Naive thymus-derived CD8-positive, alpha-beta T cell (primary cell): Measurements from ENCODE around the gene CSRNP3. TPM values are rescaled to one million over a fixed set of nuclear protein-coding genes. Genes with fewer than 3 reads are reported as not detected.
"Not testable (repeated sequence)": the region's sequence is repeated elsewhere in the genome, so short reads cannot be mapped to it uniquely, and the experiment has no call there.

Experiments used
- ATAC-seq, 2 donors: fragments of 150-1000 bp; cut with Tn5 transposase in 1 of 2; sonication (Bioruptor Pico), chemical (Tn5 transposase) in 1 of 2; 1 replicate in 1 of 2; 2 replicates in 1 of 2; pipeline ENCODE4 v1.10.0; 2021; ENCODE audit warnings: mild to moderate bottlenecking in 2 of 2, moderate library complexity in 2 of 2
- POLR2A ChIA-PET: fragments of 350-600 bp; sonication (Branson Sonifier 250); formaldehyde crosslinking; loops from one replicate; lab custom pipeline; 2021; ENCODE audit warnings: antibody characterized with exemption; lab: Charles Lee
- DNase-seq, 10 donors: peaks; one replicate each; pipeline versions ENCODE4 v3.0.0 to v3.0.0-alpha.2; 2020 to 2022
- H3K27ac Mint-ChIP-seq, 10 donors: one replicate each; pipeline ENCODE4 v1.8.0; 2020 to 2022; ENCODE audit warnings: mild to moderate bottlenecking in 10 of 10, mixed read lengths in 10 of 10, moderate library complexity in 4 of 10, inconsistent platforms in 1 of 10
- H3K27me3 Mint-ChIP-seq, 5 donors: one replicate each; pipeline ENCODE4 v1.8.0; 2021 to 2022; ENCODE audit warnings: mixed read lengths in 5 of 5
- H3K36me3 Mint-ChIP-seq, 3 donors: one replicate each; pipeline ENCODE4 v1.8.0; 2020 to 2022; ENCODE audit warnings: mixed read lengths in 3 of 3, mild to moderate bottlenecking in 2 of 3, inconsistent platforms in 1 of 3
- H3K4me1 Mint-ChIP-seq, 4 donors: one replicate each; pipeline ENCODE4 v1.8.0; 2021 to 2022; ENCODE audit warnings: mixed read lengths in 4 of 4
- H3K4me3 Mint-ChIP-seq, 10 donors: one replicate each; pipeline ENCODE4 v1.8.0; 2020 to 2022; ENCODE audit warnings: mild to moderate bottlenecking in 10 of 10, mixed read lengths in 10 of 10, moderate library complexity in 6 of 10, inconsistent platforms in 1 of 10
- H3K9me3 Mint-ChIP-seq, 9 donors: one replicate each; pipeline ENCODE4 v1.8.0; 2020 to 2022; ENCODE audit warnings: mixed read lengths in 9 of 9, mild to moderate bottlenecking in 3 of 9, inconsistent platforms in 1 of 9, moderate library complexity in 1 of 9
- polyA plus RNA-seq, 3 donors: library from polyadenylated mRNA; unstranded; fragments of 300-500 nt; fragmentation: Illumina TruSeq; gene quantifications; one replicate each; pipeline ENCODE4 v1.2.3, GENCODE V29; 2021
- total RNA-seq, 8 experiments: library from RNA in 2 of 8; stranded (reverse) in 2 of 8; gene quantifications; one replicate each; pipeline ENCODE4 v1.2.3 and lab custom pipeline; 2021 to 2026

CSRNP3 gene
- total and polyA plus RNA-seq, 5 experiments from 2014 or later = not detected

DNA sequence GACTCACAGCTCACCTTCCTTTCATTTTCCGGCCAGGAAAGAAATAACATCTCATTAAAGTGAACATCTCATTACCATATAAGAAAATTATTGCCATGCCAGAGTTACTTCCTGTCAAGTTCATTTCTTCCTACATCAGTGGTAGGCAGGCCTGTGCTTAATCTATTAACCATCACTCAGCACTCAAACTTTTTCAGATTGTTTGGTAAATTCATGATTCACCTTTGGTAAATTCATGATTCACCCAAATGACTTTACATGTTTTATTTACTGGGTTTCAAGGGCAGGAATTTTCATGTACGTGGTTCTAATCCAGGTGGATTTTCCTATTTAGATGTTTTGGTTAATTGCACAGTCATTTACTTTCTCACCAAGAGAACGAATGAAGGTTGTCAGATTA, 116.5 kb downstream of the CSRNP3 start:
- no peak for ATAC-seq
- Mint-ChIP-seq H3K4me1 (peaks cover 0 to 5% (median 0%) of the 10 kb centered on the region in 4 donors), H3K9me3 (peaks cover 0 to 5% (median 2%) of the 10 kb centered on the region in 9 donors), H3K4me3 (no peak overlapping the region), H3K27ac (no peak overlapping the region), H3K36me3 (no peaks in the 10 kb centered on the region), H3K27me3 (peaks cover 1 to 11% (median 3%) of the 10 kb centered on the region in 5 donors)
- no peak for DNase-seq
- POLR2A ChIA-PET = no interaction called here

DNA sequence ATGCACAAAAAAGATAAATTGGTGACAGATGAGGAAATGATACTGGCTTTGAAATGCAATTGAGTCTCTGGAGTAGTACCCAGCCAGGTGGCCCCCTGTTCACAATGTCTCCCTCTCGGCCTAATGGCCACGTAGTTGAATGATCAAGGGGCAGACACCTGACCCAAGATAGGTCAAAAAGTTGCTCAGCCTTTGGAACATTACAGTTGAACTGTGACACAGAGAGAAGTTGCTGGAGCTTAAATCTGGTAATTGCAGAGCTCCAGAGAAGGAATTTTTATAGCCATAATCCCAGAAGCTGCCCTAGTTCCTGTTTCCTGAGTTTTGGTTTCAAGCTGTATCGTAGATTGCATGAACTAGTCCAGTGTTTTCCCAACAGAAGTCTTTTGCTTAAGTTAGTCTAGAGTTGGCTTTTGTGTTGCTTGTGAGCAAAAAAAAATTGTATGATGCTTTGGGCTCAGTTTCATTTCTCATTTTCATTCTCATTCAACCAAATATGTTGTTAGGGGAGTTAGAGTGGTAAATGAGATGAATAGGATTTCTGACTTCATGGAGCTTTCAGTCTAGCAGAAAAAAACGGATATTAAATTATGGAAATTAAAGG, 117.9 kb downstream of the CSRNP3 start:
- POLR2A ChIA-PET = no interaction called here
- ATAC-seq (no peak), DNase-seq (no peak)
- no peaks in the 10 kb centered on the region for H3K36me3 Mint-ChIP-seq
- peaks cover 3 to 11% (median 5%) of the 10 kb centered on the region in 5 donors for H3K27me3 Mint-ChIP-seq
- H3K4me3 Mint-ChIP-seq = no peak overlapping the region
- H3K4me1 Mint-ChIP-seq = peaks cover 0 to 5% (median 0%) of the 10 kb centered on the region in 4 donors
- H3K27ac Mint-ChIP-seq = no peak overlapping the region
- H3K9me3 Mint-ChIP-seq = peaks cover 0 to 9% (median 4%) of the 10 kb centered on the region in 9 donors

DNA sequence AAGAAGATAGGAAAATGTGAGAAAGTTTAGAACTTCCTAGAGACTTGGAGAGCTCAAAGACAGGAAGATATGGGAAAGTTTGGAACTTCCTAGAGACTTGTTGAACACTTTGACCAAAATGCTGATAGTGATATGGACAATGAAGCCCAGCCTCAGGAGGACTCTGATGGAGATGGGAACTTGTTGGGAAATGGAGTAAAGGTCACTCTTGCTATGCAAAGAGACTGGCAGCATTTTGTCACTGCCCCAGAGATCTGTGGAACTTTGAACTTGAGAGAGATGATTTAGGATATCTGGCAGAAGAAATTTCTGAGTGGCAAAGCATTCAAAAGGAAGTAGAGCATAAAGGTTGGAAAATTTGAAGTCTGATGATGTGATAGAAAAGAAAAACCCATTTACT, 121.5 kb downstream of the CSRNP3 start:
- H3K27ac Mint-ChIP-seq, H3K36me3 Mint-ChIP-seq, ATAC-seq, POLR2A ChIA-PET, H3K9me3 Mint-ChIP-seq, DNase-seq, H3K4me3 Mint-ChIP-seq, H3K27me3 Mint-ChIP-seq, H3K4me1 Mint-ChIP-seq: not testable (repeated sequence)

DNA sequence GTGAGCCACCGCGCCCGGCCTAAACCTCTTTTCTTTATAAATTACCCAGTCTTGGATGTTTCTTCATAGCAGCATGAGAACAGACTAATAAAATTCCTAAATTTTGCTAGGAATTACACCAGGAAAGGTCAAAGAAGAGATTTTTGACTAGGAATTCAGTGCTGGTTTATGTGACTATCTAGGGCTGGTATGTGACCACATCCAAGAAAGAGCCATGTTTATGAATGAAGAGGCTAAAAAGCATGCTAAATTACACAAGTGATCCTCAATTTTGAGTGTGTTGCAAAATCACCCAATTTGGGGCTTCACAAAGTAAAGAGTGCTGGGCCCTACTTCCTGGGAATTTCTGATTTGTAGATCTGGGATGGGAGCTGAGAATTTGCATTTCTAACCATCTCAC, 123.6 kb downstream of the CSRNP3 start:
- no peak overlapping the region for H3K27ac Mint-ChIP-seq
- peaks cover 0 to 7% (median 3%) of the 10 kb centered on the region in 5 donors for H3K27me3 Mint-ChIP-seq
- DNase-seq (no peak), ATAC-seq (no peak)
- POLR2A ChIA-PET = no interaction called here
- no peak overlapping the region for H3K4me3 Mint-ChIP-seq
- H3K36me3 Mint-ChIP-seq = no peaks in the 10 kb centered on the region
- peaks cover 0 to 4% (median 2%) of the 10 kb centered on the region in 4 donors for H3K4me1 Mint-ChIP-seq
- peaks cover 0 to 9% (median 4%) of the 10 kb centered on the region in 9 donors for H3K9me3 Mint-ChIP-seq

DNA sequence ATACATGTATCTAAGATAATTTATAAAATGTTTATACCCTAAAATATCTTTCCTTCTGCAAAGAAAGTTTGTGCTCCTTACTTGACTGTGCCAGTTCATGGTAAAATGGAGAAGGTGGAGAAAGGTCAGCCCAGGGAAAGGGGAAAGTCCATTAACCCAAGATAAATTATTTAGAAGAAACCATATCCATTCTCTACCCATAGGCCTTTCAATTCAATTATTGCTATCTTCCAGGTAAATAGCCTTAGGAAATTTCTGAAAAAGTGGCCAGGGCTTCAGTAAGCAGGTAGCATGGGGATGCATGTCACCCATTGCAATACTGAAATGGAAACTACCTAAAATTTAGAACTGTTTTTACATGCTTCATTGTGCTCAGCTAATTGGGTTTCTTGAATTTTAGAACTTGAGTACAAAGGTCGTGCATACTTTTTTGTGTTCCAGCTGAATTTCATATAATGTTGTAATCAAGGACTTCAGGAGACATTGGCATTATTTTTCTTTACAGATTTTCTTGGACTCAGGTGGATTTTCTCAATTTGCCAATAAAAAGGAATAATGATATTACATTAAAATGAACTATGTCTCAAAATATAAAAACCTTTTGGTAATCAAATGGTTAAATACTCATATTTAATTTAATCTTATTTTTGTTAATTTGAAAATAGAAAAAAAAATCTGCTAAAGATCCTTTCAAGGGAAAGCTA, 124.9 kb downstream of the CSRNP3 start:
- Mint-ChIP-seq H3K36me3 (no peaks in the 10 kb centered on the region), H3K9me3 (peaks cover 0 to 9% (median 4%) of the 10 kb centered on the region in 9 donors), H3K4me1 (peaks cover 0 to 4% (median 2%) of the 10 kb centered on the region in 4 donors), H3K27me3 (peaks cover 0 to 7% (median 3%) of the 10 kb centered on the region in 5 donors), H3K27ac (peak overlapping the region in 1 of 10 donors; percentile 60), H3K4me3 (peak overlapping the region in 1 of 10 donors; percentile 51)
- DNase-seq (no peak), ATAC-seq (no peak)
- POLR2A ChIA-PET = no interaction called here

DNA sequence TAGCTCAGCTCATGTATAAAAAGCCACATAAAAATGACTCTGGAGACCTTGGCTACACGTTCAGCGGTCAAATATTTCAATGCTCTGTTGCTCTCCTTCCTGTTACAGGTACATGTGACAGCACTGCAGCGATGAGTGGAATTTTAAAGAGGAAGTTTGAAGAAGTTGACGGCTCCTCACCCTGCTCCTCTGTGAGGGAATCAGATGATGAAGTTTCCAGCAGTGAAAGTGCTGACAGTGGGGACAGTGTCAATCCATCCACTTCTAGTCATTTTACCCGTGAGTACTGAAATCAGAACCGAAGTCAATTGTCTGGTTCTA, 125.4 kb downstream of the CSRNP3 start:
- peaks cover 0 to 4% (median 2%) of the 10 kb centered on the region in 4 donors for H3K4me1 Mint-ChIP-seq
- no peaks in the 10 kb centered on the region for H3K36me3 Mint-ChIP-seq
- no peak overlapping the region for H3K4me3 Mint-ChIP-seq
- peak overlapping the region in 1 of 10 donors; percentile 60 for H3K27ac Mint-ChIP-seq
- H3K9me3 Mint-ChIP-seq = peaks cover 0 to 9% (median 4%) of the 10 kb centered on the region in 9 donors
- DNase-seq (peak in 1 of 10 donors; percentile 11), ATAC-seq (no peak)
- peaks cover 0 to 7% (median 3%) of the 10 kb centered on the region in 5 donors for H3K27me3 Mint-ChIP-seq
- POLR2A ChIA-PET = no interaction called here

DNA sequence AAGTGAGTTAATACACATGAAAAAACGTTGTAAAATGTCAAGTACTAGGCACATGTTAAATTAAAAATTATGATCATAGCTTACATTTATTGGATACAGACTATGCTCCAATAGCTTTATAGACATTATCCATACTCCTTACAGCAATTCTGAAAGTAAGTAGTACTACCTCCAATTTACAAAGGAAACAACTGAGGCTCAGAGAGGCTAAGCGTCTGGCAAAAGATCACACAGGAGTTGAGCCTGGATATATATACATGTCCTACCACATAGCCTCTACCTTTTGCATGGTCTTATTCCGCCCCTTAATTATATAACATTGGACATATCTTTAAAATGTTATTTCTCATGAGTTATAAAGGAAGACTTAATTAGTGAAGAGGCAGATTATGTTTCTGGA, 127.3 kb downstream of the CSRNP3 start:
- no peak for ATAC-seq
- H3K4me3 Mint-ChIP-seq = no peak overlapping the region
- H3K4me1 Mint-ChIP-seq = peaks cover 0 to 4% (median 2%) of the 10 kb centered on the region in 4 donors
- POLR2A ChIA-PET = no interaction called here
- no peaks in the 10 kb centered on the region for H3K36me3 Mint-ChIP-seq
- no peak for DNase-seq
- H3K27me3 Mint-ChIP-seq = peaks cover 0 to 3% (median 0%) of the 10 kb centered on the region in 5 donors
- no peak overlapping the region for H3K27ac Mint-ChIP-seq
- peaks cover 0 to 2% (median 0%) of the 10 kb centered on the region in 9 donors for H3K9me3 Mint-ChIP-seq

DNA sequence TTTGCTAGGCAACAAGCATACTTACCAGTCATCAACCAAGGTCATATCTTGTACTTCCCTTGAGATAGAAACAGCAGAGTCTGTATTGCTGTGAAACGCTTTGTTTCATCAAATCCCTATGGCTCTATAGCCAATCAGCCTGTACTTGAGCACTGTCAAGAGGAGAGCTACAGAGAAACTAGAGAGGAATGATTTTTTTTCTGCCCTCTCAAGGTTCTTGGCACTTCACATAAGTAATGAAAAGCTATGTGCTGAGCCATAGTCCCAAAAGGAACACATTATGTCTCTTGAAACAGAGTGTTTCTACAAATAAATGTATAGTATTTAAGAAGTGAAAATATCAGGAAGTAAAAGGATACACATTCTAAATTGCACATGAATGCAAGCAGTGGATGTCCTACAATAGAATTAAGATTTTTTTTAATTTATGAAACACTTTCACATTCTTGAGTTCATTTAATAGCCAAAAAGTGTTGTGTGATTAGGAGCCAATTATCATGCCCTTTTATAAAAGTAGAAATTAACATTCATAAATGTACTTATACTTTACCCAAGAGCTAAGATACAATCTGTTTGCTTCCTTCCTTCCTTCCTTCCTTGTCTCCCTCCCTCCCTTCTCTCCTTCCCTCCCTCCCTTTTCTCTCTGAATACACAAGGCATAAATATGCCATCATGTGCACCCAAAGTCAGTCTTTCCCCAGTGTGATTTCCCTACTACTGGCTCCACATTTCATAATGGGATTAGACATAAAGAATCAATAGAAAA, 131.8 kb downstream of the CSRNP3 start:
- H3K4me3 Mint-ChIP-seq = no peak overlapping the region
- no peak for DNase-seq
- ATAC-seq = no peak
- no peaks in the 10 kb centered on the region for H3K9me3 Mint-ChIP-seq
- H3K4me1 Mint-ChIP-seq = no peaks in the 10 kb centered on the region
- no peaks in the 10 kb centered on the region for H3K36me3 Mint-ChIP-seq
- peaks cover 2 to 11% (median 8%) of the 10 kb centered on the region in 5 donors for H3K27me3 Mint-ChIP-seq
- POLR2A ChIA-PET = no interaction called here
- H3K27ac Mint-ChIP-seq = no peak overlapping the region

DNA sequence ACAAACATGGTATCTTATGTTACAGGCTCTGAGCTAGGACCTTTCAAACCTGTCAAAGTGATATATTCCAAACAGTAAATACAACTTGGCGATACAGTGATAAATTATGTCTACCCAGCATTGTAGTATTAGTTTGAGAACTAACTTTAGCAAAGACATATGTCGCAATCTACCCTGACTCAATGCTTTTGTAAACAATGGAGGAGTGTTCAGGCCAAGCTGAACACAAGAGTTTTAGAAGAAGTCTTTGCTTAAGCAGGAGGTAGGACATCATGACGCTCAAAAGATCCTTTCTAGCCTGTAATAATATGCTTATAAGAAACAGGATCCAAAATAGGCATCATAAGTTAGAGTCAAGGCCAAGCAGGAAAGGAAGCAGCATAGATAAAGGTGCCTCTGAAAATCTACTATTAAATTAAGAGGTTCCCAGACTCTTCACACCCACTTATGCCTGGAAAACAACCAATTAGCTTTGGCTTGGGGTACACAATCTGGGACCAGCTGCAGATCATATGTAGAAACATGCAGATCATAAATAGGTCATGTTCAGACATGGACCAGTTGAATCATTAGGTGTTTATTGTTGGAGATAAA, 132.5 kb downstream of the CSRNP3 start:
- Mint-ChIP-seq H3K4me1 (no peaks in the 10 kb centered on the region), H3K9me3 (no peaks in the 10 kb centered on the region), H3K27ac (no peak overlapping the region), H3K36me3 (no peaks in the 10 kb centered on the region), H3K4me3 (no peak overlapping the region), H3K27me3 (peaks cover 2 to 11% (median 8%) of the 10 kb centered on the region in 5 donors)
- DNase-seq (no peak), ATAC-seq (no peak)
- POLR2A ChIA-PET = no interaction called here

DNA sequence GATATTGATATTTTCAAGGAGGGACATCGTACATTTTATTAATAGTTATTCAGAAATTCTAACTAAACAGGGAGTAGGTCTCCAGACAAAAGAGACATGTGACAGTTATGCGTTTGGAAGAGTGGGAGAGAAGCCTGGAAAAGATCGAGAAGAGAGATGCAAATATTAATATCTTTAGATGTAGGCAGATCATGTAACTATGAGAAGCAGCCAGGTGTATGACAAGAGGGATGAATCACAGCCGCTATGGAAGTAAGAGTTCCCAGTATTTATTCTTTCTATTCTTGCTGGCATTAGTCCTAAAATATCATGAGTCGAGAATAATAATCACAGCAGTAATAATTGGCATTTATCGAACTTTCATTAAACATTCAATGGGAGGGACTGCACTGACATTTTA, 140.2 kb downstream of the CSRNP3 start:
- Mint-ChIP-seq H3K4me3 (no peak overlapping the region), H3K27ac (no peak overlapping the region), H3K36me3 (no peaks in the 10 kb centered on the region), H3K27me3 (peaks cover 4 to 9% (median 4%) of the 10 kb centered on the region in 5 donors), H3K4me1 (peaks cover 1 to 10% (median 6%) of the 10 kb centered on the region in 4 donors), H3K9me3 (no peaks in the 10 kb centered on the region)
- DNase-seq (no peak), ATAC-seq (no peak)
- POLR2A ChIA-PET = no interaction called here

DNA sequence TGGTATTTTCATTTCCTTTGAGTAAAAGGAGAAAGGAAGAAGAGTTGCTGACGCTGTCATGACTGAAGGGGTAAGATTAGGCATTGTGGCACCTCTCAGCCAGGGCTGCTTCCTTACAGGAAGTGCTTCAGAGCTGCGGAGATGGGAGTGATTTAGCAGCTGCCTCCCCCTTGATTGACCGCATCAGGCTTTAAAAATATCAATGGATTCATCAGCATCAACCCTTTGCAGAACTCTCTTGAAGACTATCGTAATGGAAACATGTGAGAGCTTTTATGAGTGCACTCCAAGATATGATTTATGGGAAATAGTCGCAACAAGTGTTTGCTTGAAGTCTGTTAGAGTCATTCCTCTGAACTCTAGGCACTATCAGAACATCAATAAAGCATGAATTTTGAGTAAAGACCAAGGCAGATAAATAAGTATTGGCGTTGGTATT, 141.1 kb downstream of the CSRNP3 start:
- DNase-seq (no peak), ATAC-seq (peak in 1 of 2 donors; percentile 35)
- Mint-ChIP-seq H3K36me3 (no peaks in the 10 kb centered on the region), H3K27me3 (peaks cover 0 to 4% (median 0%) of the 10 kb centered on the region in 5 donors), H3K9me3 (peaks cover 0 to 3% (median 0%) of the 10 kb centered on the region in 9 donors), H3K27ac (no peak overlapping the region), H3K4me3 (no peak overlapping the region), H3K4me1 (peaks cover 1 to 10% (median 6%) of the 10 kb centered on the region in 4 donors)
- POLR2A ChIA-PET = no interaction called here

DNA sequence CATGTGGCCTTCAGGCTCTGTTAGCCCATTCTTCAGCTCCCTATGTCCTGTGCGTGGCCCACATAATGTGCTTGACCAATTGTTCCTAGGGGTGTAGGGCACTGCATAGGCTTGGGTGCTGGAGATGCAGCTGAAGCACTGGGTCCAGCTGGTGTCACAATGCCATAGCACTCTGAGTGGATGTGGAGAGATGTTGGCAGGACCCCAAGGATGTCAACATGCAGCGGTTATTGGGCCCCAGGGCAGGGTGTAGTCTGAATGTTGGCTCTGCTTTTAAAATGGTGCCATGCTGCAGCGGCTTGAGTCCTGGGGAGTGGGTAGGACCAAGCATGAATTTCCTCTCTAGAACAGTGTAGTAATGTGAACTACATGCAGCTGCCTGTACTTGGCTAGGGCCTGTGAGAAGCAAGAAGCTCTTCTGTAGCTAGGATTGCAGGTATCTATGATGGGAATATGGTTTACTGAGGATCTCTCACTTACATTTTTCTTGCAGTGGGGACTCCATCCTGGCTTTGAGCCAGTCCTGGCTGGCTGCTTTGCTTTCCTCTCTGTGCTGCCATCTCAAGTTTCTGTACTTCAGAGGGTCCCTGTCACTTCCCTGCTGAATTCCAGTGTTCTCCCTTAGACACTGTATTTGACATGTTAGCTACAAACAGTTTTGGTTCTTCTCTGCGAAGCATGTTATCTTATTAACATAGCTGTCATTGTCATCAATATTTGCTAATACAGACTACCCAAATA, 148.4 kb downstream of the CSRNP3 start:
- H3K27ac Mint-ChIP-seq = no peak overlapping the region
- no peak overlapping the region for H3K4me3 Mint-ChIP-seq
- peaks cover 1 to 13% (median 4%) of the 10 kb centered on the region in 5 donors for H3K27me3 Mint-ChIP-seq
- H3K9me3 Mint-ChIP-seq = peaks cover 0 to 21% (median 7%) of the 10 kb centered on the region in 9 donors
- ATAC-seq (no peak), DNase-seq (no peak)
- peaks cover 0 to 4% (median 0%) of the 10 kb centered on the region in 3 donors for H3K36me3 Mint-ChIP-seq
- POLR2A ChIA-PET = no interaction called here
- no peaks in the 10 kb centered on the region for H3K4me1 Mint-ChIP-seq
